GM18870 (cell line): ENCODE data around the gene CBLL1.

Source experiments
- ATAC-seq: cut with Tn5 transposase; IDR thresholded peaks from one replicate; pipeline ENCODE4 v1.9.1; 2021; ENCODE audit warnings: moderate library complexity; ENCODE audit not compliant: unreplicated experiment

CBLL1 gene

GRCh38 chr7:107742678-107743566, 1.0 kb upstream of the CBLL1 start:
- ATAC-seq, result peak; percentile 37

- ATAC-seq, result peak; percentile 34
Measured at GRCh38 chr7:107744345-107744750, 406 bp downstream of the CBLL1 start.

DNA sequence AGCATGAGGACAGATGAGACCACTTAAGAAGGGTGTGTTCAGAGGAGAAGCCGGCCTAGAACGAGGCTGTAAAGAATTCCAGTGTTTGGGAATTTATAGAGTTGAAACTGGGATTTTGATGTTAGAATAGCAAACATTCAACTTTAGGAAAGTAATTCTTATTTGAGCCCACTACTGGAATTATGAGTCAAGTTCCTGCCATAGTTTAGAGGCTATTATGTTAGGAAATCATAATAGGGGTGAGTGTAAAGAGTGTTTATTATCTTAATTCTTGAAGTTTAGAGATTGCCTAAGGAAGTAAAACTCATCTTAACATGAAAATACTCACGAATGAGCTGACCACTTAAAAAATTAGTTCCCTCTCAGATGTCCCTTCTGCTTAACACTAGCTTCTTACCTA, 2.1 kb downstream of the CBLL1 start:
- ATAC-seq, result no peak

GRCh38 chr7:107751113-107751512, 7.2 kb downstream of the CBLL1 start:
- ATAC-seq, result no peak

DNA sequence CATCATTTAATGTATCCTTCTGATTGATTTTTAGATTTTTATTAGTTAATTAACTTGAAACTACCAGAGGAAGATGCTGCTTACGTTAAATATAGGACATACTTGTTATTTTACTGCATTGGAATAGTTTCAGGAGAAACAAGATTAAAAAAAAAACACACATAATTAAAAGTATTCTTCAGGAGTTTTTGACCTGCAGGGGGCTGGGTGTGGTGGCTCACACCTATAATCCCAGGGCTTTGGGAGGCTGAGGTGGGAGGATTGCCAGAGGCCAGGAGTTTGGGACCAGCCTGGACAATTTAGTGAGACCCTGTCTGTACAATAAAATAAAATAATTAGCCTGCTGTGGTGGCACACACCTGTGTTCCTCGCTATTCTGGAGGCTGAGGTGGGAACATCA, 10.7 kb downstream of the CBLL1 start:
- ATAC-seq, result no peak

DNA sequence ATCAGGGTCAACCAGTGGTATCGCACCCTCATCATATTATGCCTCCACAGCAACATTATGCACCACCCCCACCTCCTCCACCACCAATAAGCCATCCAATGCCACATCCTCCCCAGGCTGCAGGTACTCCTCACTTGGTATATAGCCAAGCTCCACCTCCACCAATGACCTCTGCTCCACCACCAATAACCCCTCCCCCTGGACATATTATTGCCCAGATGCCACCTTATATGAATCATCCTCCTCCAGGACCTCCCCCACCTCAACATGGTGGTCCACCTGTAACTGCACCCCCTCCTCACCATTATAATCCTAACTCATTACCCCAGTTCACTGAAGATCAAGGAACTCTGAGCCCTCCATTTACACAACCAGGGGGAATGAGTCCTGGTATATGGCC, 14.7 kb downstream of the CBLL1 start:
- no peak for ATAC-seq

DNA sequence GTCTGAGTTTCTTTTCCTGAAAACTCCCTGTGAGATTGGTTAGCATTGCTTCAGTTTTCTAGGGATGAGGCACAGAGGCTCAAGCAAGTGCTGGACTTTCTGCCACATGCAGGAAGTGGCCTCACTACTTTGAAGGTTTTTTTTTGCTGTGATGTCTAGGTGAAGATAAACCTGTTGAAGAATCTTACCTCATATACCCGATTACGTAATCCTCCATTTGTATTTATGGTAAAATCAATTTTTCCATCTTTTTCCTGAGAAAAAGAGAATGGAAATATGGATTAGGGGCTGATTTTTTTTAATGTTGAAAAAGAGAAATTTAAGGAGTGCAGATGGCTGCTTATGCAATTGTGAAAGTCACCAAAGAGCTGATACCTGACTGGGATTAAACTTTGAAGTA, 23.4 kb downstream of the CBLL1 start:
- ATAC-seq, result no peak

GRCh38 chr7:107768263-107768662, 24.3 kb downstream of the CBLL1 start:
- no peak for ATAC-seq

DNA sequence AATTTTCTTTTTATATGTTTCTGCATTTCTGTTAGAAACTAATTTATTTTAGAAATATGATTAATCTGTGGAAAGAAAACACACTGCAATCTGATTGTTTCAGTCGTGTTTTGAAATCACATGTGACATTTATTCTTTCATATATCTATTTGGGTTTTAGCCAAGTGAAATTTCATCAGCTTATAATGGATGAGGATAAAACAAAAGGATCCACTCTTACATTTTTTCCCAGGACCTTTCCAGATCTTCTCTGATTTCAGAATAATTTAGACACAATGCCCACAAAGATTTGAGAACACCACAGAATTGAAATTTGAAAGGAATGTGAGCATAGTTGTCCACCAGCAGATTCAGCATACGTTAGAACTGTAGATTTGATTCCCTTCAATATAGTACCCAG, 29.1 kb downstream of the CBLL1 start:
- no peak for ATAC-seq

- ATAC-seq, result no peak
Measured at GRCh38 chr7:107777702-107778101, 33.8 kb downstream of the CBLL1 start.

DNA sequence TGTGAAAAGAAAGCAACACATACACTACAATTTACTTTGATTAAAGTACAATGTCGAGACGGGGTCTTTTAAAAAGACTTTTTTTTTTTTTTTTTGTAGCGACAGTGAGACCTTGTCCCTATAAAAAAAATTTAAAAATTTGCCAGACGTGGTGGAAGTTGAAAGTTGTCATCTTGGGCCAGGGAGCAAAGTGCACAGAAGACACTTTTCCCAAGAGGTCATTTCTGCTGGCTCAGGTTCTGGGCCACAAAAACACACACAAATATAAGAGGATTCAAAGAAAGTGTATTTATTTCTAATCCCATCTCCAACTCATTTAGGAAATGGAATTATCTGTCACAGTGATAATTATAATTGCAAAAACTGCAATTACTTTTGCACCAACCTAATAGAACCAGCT, 34.3 kb downstream of the CBLL1 start:
- no peak for ATAC-seq

- ATAC-seq, result no peak
Measured at GRCh38 chr7:107779647-107780099, 35.7 kb downstream of the CBLL1 start.

DNA sequence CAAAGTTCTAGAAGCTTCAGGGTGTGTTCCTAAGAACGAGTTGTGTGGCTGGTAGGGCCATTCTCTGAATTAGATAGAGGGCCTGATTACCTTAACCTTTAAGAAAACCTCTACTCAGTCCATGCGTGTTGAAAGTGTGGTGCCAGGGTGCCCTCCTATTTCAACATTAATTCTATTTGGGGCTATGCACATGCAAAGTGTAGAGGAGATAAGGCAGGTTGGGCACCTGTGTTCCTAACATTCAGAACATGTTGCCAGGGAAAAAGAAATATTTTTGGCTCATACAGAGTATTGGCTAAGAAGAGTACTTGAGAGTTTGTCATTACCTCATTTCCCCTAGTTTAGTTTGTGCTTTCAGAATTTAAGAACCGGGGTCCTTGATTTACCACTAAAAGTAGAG, 38.4 kb downstream of the CBLL1 start:
- ATAC-seq, result no peak

DNA sequence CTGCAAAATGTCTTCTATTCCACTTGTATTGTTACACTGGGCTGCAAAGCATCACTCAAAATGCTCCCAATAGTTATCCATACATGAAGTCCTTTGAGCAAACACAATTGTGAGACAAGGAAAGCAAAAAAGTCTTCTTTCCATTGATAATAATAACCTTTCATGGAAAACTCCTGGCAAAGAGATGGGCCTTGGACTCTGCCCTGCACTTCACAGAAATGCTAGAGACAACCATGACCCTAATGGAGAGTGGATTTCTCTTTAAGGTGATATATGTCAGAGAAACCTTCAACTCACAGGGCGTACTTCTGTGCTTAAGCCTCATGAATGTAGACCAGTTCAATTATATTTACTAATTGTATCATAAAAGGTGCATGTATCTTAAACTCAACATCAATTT, 39.7 kb downstream of the CBLL1 start:
- ATAC-seq, result no peak

- ATAC-seq, result no peak
Measured at GRCh38 chr7:107785170-107785569, 41.2 kb downstream of the CBLL1 start.

DNA sequence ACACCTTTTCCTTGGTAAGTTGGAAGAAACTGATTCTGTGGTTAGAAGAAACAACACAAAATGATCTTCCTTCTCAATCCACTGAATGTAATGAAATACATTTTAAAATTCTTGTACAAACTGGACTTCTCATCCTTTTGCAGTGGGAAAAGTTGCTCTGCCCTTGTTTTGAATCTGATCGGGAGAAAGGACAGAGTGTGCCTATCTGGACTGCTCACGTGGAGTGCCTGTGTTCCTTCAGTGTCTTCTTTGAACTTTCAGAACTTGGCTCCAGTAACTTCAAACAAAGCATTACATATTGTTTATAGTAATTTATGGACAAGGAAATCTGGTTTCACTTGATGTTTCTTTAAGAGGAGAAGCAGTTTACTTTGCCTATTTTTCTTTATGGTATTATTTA, 42.0 kb downstream of the CBLL1 start:
- ATAC-seq, result no peak

GRCh38 chr7:107788216-107788615, 44.3 kb downstream of the CBLL1 start:
- no peak for ATAC-seq

- ATAC-seq, result no peak
Measured at GRCh38 chr7:107788662-107789061, 44.7 kb downstream of the CBLL1 start.

- ATAC-seq, result no peak
Measured at GRCh38 chr7:107789647-107790046, 45.7 kb downstream of the CBLL1 start.

DNA sequence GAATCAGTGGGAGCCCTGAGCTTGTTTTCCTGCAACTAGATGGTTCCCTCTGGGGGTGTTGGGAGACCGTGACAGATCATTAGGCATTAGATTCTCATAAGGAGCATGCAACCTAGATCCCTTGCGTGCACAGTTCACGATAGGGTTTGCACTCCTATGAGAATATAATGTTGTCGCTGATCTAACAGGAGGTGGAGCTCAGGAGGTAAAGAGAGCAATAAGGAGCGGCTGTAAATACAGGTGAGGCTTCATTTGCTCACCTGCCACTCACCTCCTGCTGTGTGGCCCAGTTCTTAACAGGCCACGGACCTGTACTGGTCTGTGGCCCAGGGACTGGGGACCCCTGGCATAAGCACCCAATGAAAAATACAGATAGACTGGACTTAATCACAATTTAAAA, 48.4 kb downstream of the CBLL1 start:
- no peak for ATAC-seq

DNA sequence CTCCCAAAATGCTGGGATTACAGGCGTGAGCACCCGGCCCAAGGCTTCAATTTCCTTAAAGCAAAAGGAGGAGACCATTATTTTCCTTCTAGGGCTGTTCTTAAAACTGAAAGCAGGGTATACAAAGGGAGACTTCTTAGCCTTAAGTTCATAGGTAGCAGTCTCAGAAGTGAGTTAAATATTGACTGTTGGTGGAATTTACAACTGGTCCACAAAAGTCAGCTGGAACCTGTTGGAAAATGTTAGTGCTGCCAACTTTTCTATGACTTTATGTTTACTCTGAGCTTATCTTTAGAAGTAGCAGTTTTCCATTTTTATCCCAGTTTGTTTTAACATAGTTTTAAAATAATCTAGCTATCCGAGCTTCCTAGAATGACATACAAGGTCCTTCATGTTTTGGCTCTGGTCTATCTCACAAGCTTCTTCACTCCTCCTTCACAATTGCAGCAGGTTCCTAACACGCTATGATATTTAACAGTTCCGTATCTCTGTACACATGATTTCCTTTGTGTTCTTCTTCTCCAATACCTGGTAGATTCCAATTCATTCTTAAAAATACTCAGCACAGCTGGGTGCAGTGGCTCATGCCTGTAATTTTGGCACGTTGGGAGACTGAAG, 55.8 kb downstream of the CBLL1 start:
- no peak for ATAC-seq

DNA sequence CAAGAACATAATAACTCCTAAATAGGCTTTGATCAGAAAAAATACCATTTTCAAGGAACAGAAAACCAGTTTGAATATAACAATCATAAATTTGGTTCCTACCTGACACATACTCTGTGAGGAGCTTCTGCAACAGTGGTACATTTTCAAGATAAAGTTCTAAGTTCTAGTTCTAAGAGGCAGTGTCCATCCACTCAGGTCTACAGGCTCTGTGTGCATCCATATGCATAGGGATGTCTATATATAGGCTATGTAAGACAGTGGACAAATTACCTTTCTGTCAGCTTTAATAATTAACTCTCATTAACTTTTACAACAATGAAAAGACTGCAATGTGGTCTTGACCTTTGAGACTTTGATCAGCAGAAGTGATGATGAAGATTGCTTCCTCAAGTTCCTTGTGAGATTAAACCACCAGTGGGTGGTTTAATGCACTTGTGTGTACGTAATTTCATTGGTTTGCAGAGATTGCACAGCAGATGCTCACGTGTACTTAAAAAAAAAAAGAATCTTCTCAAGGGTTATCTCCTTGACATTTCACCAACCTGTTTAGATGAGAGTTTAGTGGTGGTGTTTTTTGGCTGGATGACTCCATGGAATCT, 59.2 kb downstream of the CBLL1 start, which contains the start of gene SLC26A3:
Gene SLC26A3, minus strand, starts transcription at position 215 of the 602 bp plus-strand sequence. CDS start 8,714 bp downstream, outside the sequence.
- no peak for ATAC-seq
